ENCODE results near the gene HPX.
"Not testable (repeated sequence)": the region's sequence is repeated elsewhere in the genome, so short reads cannot be mapped to it uniquely, and the experiment has no call there.

HPX gene

DNA sequence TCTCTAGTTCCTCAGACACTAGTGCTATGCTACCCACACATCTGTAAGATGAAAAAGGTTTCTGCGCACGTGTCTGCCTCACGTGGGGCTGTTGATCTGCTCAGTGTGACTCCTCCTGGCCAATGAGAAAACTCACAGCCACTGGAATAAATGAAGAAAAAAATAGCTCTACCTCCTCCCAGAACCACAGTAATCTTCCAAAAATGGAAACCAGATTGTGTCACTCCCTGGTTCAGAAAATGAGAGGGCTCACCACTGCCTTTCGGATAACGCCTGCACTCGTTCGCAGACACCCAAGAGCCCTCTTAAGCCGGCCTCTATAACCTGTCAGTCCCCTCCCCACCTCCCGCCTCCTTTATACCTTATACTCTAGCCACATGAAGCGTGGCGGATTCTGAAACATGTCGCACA lies 27.0 kb downstream of the HPX start:
- no peak for FAIRE-seq

DNA sequence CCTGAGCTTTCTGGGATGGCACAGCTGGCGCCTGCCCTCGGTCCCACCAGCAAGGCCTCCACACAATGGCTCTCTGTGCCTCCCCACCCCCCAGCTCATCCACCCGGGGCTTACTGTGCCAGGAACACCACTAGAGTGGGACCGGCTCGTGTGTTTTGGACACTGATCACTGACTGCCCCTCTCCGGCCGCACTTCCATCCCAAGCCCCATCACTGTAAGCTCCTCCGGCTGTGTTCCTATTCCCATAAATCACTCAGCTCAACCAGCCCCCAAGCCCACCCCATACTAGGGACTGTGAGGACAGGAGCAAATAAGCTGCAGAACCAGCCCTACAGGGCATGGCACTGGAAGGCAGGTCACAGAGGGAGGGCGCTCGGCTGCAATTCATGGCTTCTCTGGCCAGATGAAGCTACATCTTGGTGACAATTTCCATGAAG lies 29.2 kb downstream of the HPX start:
- no peak for FAIRE-seq

DNA sequence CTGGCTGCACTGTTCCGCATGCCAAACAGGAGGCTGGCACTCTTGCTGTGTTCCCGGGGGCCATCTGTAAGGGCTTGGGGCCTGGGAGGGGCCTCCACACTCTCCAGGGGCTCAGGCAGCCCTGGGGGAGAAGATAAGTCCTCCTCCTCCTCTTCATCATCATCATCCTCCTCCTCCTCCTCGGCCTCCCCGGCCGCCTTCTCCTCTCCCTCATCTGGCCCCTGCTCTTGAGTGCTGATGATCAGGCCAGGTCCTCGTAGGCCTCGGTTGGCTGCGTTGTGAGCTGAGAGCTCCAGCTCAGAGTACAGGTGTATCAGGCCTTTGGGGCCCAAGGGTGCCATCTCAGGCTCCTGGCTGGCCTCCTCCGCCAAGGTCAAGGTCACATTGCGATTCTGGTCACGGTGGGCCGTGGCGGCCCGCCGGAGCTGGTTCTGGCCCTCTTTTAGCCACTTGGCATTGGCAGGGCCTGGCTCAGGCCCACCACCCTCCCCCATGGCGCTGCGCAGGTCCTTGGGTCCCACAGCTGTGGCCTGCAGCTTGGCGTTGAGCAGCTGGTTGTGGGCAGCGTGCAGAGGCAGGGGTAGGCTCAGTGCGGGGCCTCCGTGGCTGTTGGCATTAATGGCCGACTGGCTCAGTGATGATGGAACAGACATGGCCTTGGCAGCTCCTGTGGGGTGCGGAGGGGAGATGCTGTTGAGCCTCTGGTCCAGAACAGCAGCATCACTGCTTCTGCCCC lies 29.9 kb downstream of the HPX start:
- FAIRE-seq = no peak

DNA sequence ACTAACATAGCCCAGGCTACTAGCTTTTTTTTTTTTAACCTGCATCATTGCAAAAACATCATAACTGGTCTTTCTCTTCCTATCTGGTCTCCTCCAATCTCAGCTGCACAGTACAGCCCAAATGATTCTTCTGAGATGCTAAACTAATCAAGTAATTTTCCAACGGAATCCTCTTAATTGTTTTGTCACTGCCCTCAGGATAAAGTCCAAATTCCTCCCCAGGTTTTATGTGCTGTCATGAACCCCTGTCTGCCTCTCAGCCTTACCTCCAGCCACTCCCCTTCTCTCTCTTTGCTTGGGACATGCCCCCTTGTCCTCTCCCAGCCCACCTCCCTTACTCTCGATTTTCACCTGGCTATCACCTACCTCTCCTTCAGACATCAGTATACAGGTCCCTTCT lies 34.4 kb downstream of the HPX start:
- FAIRE-seq = no peak

DNA sequence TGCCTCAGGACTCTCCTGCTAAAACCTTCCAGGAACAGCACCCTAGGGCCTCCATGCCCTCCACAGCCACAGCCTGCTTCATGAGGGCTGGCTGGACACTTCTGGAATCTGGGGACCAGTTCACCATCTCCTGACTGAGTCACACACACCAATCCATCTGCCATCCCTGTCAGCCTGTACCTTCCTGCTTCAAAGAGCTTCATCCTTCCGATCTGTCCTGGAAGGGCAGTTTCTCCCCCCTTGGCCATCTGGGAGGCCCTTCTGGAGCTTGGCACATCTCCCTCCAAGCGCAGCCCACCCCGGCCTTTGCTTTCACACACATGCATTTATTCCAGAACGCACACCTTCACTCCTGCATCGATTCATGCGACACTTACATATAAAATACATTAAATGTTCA lies 34.9 kb downstream of the HPX start:
- FAIRE-seq = no peak

DNA sequence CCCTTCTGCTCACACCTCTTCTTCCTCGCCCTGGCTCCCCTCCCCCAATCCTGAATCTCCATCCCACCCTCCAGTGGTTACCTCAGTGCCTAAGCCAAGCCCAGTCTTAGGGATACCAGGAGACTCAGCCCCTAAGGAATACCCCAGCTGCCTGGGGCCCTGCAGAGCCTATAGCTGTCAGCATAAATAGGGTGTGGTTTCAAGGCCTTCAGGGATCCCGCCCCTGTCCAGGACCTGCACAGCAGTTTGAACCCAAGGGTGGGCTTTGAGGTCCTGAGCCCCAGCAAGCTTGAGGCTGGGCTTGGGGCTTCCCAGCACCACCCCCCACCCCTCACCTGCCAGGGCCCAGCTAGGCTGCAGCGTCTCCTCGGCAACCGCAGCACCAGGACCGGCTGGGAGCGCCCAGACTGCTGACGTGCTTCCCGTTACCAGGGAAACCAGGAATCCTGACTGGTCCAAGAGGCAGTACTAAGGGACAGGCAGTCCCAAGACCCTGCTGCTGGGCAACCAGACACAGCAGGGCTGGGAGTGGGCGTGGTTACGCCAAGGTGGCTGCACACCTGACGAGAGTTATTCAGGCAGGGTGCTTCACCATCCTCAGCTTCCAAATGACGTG lies 35.6 kb downstream of the HPX start:
- FAIRE-seq = no peak

DNA sequence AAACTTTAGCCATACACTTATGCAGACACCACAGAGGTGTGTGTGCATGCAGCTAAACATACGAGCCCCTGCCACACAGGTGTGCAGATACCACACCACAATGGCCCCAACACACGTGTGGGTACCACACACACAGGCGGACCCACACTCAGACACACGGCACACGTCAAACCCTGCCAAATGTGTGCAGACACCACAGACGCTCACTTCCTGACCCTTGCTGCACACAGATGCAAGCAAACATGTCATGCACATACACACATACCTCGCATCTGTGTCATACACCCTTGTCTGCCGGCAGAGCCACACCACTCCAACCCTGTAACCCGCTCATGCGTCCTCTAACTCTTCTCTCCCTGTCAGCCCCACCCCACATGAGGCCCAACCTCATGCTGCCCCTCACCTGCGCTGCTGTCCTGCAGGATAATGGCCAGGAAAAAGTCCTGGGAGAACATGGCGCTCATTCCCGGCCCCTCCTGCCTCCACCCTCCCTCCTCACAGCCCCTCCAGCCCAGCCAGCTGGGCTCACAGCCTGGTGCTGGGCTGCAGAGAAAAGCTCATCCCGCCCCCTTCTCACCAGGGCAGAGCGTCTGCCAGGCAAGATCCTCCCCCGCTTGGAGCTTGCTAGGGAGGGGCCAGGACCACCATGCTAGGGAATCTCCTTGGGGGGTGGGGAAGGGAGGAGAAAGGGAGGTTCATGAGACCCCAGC lies 36.3 kb downstream of the HPX start:
- FAIRE-seq = no peak

DNA sequence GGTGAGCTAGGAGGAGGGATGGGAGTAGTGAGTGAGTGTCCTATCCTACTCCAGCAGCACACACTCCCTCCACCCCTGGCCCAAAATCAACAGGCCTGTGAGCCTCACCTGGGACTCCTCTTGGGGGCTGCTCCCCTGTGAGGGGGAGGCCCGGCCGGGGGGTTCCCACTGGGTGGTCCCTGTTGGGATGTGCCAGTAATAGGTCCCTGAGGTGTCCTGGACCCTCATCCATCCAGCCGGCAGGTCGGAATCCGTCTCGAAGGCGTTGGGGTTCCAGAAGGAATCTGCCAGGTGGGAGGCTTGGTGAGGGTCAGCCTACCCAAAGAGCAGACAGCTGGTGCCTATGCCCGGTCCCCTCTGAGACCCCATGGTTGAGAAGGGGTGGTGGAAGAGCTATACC lies 37.2 kb downstream of the HPX start:
- no peak for FAIRE-seq

DNA sequence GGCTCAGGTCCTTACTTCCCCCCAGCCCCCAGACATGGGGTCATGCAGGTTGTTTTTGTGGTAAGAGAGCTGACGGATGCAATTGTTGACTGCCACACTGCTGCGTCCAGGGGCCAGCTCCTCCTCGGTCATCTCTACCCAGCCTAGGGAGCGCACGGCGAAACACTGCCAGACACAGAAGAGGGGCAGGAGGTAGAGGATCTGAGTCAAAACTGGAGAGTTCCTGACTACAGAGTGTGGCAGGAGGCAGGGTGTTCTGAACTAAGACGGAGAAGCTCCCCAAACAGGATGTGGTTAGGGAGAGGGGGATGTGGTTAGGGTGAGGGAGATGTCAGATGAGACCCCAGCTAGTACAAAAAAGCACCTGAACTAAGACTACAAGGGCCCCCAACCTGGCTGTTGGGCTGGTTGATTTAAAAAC lies 38.2 kb downstream of the HPX start:
- no peak for FAIRE-seq

DNA sequence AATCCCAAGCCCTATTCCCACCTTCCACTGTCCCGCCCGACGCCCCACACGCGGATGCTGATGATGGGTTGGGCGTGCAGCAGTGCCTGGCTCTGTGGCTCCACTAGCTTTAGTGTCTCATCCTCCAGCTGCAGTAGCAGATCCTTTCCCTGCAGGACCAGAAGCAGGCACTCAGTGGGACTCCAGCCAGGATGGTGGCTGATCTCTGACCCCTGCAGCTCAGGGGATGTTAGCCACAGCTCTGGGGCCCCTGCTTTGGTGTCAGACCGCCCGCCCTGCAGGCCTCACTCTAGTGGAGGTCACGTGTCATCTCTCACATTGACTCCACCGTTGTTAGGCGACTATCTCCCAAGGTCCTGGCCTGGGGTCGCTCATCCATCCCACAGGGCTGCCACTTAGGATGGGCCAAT lies 38.7 kb downstream of the HPX start:
- FAIRE-seq = no peak

DNA sequence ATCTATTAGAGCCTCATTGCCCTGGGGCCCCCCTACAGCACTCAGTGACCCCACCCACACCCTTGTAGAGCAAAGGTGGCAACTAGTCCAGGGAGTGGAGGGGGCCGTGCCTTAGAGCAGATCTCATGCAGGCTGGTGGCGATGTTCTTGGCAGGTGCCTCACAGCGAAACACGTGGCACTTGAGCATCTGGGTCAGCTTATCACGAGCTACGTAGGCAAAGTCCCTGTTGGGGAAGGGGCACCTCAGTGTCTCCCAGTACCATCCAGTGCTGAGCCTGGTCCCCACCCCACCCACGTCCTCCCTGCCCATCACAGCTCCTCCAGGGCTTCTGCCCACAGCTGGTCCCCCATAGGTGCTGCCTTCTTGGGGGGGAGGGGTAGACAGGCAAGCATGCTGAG lies 39.3 kb downstream of the HPX start:
- FAIRE-seq = no peak

DNA sequence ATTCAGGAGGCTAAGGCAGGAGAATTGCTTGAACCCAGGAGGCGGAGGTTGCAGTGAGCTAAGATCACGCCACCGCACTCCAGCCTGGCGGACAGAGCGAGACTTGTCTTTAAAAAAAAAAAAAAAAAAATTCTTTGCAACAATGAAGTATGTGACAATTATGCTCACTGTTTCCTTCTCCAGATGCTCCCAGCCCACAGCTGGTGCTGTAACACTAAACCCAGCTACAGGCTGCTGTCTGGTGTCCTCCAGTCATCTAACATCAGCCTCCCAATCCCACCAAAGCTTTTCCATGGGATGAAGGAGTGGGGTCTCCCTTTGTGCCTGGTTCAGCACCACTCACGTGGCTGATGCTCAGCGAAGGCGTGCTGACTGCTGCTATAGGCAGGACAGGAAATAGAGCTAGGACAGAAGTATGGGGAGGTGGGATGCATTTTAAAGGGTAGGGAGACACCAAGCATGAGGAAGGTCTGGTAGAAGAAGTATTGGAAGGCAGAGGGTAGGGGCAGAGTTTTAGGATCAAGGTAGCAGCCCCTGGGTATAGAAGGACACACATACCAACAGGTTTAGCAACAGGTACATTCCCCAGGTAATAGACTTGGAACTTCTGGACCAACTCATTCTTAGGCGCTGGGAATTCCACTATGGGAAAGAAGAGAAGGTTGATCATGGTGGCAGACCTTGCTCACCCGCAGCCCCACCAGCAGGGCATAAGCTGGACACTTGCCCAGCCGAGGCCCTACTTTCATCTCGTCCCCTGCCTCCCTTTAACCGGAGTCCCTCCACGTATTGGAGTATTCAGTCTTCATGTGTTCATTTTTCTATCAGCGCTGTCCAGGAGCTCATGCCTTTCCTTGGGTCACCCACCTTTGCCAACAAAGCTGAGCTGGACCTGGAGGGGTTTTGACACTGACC lies 40.1 kb downstream of the HPX start:
- FAIRE-seq = no peak

DNA sequence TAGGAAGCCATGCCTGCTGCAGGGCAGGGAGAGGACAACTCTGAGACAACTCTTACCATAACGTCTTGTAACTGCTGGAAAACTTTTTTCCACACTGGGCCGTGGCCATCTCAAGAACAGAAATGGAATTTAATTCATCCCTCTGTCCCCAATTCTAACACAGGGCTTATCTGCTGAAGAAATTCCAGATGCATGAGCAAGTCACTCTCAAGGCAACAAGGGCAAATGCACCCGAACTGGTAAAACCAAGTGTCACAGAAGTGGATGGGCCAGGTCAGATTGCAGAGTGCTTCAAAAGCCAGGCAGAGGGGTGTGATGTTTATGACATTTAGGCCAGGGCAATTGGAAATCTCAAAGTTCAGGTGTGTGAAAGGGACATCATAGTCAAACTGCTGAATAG lies 43.2 kb downstream of the HPX start:
- FAIRE-seq = no peak

DNA sequence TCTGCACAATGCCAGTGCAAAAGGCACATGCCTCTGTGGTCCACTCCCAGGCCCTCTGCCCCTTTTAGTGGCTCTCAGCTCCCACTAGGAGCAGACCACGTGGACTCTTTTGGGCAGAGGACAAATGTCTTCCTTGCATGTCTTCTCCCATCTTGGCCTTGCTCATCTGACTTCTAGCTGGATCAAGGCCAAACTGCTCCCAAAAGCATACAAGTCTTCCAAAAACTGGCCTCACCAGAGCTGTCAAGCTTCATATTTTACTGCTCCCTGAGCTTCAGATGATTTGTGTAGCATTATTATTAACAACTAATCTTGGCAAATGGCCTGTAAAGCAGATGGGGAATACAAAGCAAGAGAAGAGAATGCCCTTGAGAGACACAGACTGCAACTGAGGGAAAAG lies 43.6 kb downstream of the HPX start:
- no peak for FAIRE-seq

DNA sequence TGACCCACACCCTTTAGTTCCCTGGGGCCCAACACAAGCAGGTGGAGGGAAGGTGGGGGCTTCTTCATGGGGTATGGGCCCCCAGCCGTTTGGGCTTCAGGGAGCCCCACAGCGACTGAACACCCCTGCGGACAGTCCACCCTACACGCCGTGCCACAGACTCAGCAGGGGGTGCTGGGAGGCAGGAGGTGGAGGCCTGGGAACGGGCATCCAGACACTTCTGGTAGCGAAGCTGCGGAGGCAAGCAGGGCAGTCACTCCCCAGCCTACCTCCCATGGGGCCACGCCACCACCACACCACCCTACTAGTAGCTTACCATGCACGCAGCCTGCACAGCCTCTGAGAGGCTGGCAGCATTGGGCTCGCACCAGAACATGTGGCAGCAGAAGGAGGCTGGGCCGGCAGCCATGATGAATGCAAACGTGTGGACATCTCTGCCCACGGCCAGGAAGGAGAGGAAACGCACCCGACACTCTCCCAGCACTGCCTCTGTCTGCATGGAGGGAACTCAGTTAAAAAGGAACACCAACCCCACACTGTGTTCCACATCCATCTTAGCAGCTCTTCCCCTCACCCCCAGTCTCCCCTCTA lies 45.2 kb downstream of the HPX start:
- no peak for FAIRE-seq

DNA sequence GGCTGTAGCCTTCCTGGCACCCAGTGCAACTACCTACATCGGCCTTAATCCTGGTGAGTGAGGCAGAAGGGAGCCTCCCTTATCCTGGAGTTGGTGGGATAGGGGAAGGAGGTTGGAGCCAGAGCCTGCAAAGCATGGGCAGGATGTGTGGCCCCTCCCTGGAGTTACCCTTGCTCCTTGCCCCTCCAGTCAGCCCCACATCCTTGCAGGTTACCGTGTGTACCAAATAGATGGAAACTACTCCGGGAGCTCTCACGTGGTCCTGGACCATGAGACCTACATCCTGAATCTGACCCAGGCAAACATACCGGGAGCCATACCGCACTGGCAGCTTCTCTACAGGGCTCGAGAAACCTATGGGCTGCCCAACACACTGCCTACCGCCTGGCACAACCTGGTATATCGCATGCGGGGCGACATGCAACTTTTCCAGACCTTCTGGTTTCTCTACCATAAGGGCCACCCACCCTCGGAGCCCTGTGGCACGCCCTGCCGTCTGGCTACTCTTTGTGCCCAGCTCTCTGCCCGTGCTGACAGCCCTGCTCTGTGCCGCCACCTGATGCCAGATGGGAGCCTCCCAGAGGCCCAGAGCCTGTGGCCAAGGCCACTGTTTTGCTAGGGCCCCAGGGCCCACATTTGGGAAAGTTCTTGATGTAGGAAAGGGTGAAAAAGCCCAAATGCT lies 46.7 kb downstream of the HPX start:
- FAIRE-seq = no peak

DNA sequence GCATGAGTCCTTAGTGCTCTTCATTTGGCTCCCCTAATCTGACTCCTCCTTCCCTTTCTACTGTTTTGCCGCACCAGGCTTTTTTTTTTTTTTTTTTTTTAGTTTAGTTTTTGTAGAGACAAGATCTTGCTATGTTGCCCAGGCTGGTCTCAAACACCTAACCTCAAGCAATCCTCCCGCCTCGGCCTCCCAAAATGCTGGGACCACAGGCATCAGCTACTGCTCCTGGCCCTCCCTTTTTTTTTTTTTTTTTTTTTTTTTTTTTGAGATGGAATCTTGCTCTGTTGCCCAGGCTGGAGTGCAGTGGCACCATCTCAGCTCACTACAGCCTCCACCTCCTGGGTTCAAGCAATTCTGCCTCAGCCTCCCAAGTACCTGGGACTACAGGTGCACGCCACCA lies 48.5 kb downstream of the HPX start:
- not testable (repeated sequence) for FAIRE-seq

DNA sequence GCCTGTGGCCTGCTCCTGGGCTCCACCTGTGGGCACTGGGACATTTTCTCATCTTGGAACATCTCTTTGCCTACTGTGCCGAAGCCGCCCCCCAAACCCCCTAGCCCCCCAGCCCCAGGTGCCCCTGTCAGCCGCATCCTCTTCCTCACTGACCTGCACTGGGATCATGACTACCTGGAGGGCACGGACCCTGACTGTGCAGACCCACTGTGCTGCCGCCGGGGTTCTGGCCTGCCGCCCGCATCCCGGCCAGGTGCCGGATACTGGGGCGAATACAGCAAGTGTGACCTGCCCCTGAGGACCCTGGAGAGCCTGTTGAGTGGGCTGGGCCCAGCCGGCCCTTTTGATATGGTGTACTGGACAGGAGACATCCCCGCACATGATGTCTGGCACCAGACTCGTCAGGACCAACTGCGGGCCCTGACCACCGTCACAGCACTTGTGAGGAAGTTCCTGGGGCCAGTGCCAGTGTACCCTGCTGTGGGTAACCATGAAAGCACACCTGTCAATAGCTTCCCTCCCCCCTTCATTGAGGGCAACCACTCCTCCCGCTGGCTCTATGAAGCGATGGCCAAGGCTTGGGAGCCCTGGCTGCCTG lies 49.2 kb downstream of the HPX start:
- no peak for FAIRE-seq

DNA sequence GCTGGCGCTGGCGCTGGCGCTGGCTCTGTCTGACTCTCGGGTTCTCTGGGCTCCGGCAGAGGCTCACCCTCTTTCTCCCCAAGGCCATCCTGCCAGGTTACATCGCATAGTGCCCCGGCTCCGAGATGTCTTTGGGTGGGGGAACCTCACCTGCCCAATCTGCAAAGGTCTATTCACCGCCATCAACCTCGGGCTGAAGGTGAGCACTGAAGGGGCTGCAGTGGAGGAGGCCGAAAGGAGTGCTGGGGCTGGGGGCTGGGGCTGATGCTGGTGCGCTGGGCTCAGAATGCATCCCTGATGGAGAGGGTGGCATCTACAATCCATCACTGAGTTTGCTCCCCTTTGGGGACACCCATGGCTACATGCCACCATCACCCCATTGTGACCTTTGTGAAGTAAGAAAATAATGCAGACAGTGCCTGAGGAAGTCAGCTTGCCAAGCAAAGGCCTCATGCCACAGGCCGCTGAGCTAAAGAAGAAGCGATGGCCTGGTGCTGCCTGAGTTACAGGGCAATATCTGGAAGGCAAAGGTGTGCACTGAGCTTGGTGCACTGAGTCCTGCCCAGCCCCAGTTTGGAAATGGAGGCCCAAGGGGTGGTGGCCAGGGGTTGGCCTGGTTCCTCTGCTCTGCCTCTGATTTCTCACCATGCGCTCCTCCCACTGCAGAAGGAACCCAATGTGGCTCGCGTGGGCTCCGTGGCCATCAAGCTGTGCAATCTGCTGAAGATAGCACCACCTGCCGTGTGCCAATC lies 49.9 kb downstream of the HPX start:
- no peak for FAIRE-seq

DNA sequence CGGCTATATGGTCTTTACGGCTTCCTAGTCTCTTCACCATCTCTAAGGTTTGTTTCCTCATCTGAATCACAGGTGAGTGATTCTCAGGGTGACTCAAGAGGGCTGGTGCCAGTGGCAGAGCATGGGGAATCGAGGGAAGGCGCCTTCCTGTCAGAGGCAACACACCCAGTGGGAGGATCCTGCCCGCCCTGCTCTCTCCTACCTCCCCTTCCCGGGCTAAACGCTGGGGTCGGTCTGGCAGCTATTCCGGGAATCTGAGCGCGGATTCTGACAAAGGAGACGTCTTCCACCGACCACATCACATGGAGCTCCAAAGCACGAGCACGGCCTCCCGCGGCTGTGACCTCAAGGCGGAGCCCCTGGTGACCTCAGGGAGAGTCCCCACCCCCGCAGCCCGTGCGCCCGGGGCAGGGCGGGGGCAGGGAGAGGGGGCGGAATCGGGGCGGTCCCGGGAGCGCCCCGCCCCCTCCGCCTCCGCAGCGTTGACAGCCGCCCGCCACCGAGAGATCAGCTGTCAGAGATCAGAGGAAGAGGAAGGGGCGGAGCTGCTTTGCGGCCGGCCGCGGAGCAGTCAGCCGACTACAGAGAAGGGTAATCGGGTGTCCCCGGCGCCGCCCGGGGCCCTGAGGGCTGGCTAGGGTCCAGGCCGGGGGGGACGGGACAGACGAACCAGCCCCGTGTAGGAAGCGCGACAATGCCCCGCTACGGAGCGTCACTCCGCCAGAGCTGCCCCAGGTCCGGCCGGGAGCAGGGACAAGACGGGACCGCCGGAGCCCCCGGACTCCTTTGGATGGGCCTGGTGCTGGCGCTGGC lies 50.7 kb downstream of the HPX start, which contains the start of gene SMPD1:
SMPD1 (plus strand) TSS at position 570 of the 813 bp plus-strand sequence; CDS start at position 695, 125 bp downstream.
- FAIRE-seq = no peak

Data from TTC549 (cell line).